GM12892 (cell line): ENCODE measurements around the gene GBE1.

Experiments
- DNase-seq: peaks from one replicate; pipeline ENCODE4 v3.0.0; 2011; ENCODE audit not compliant: insufficient read length
- FAIRE-seq: peaks from 2 replicates; lab custom pipeline; 2011; peaks lifted over from hg19 to GRCh38; lab: Jason Lieb, UNC
- POLR2A ChIP-seq: IDR thresholded peaks from 2 replicates; pipeline ENCODE4 v1.6.1; 2011; ENCODE audit warnings: low read depth, low read length, control low read depth
- POLR2AphosphoS5 ChIP-seq: IDR thresholded peaks from 2 replicates; pipeline ENCODE4 v1.6.1; 2011; ENCODE audit warnings: low read depth, low read length, control low read depth
- TAF1 ChIP-seq: IDR thresholded peaks from 2 replicates; pipeline ENCODE4 v1.6.1; 2011; ENCODE audit warnings: low read depth, mild to moderate bottlenecking, control low read depth, low read length, borderline replicate concordance

Gene GBE1

GRCh38 chr3:81544385-81544784, 217.1 kb downstream of the GBE1 start:
- TF ChIP-seq POLR2A, result no peak
- TF ChIP-seq POLR2AphosphoS5, result no peak
- no peak for TF ChIP-seq TAF1
- FAIRE-seq (no peak), DNase-seq (no peak)

- no peak for FAIRE-seq
- TF ChIP-seq TAF1 (no peak), POLR2AphosphoS5 (no peak), POLR2A (no peak)
- no peak for DNase-seq
These were observed 220.7 kb downstream of the GBE1 start for GRCh38 chr3:81540787-81541186.

DNA sequence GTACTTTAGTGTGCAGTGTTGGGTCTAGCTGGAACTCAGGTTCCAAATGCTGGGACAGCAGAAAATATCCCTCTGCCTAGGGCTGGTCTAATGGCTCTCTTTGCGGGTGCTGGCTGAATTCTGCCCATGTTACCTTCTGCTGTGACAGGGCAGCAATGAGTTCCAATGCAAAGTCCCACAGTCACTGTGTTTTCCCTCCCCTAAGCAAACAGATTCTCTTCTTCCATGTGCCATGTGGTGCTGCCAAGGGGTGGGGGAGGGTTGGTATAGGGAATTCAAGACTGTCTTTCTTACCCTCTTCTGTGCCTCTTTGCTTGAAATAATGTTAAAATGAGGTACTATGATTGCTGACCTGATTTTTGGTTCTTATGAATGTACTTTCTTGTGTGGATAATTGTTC, 229.6 kb downstream of the GBE1 start:
- TF ChIP-seq POLR2AphosphoS5, result no peak
- no peak for TF ChIP-seq POLR2A
- no peak for TF ChIP-seq TAF1
- no peak for DNase-seq
- FAIRE-seq, result no peak

GRCh38 chr3:81531263-81531662, 230.2 kb downstream of the GBE1 start:
- no peak for DNase-seq
- no peak for TF ChIP-seq POLR2AphosphoS5
- no peak for TF ChIP-seq POLR2A
- TF ChIP-seq TAF1, result no peak
- no peak for FAIRE-seq

GRCh38 chr3:81530180-81530939, 231.1 kb downstream of the GBE1 start:
- no peak for TF ChIP-seq POLR2A
- no peak for TF ChIP-seq POLR2AphosphoS5
- TF ChIP-seq TAF1, result no peak
- DNase-seq (no peak), FAIRE-seq (no peak)

GRCh38 chr3:81521855-81522254, 239.6 kb downstream of the GBE1 start:
- DNase-seq (no peak), FAIRE-seq (no peak)
- TF ChIP-seq POLR2AphosphoS5, result no peak
- no peak for TF ChIP-seq TAF1
- TF ChIP-seq POLR2A, result no peak

DNA sequence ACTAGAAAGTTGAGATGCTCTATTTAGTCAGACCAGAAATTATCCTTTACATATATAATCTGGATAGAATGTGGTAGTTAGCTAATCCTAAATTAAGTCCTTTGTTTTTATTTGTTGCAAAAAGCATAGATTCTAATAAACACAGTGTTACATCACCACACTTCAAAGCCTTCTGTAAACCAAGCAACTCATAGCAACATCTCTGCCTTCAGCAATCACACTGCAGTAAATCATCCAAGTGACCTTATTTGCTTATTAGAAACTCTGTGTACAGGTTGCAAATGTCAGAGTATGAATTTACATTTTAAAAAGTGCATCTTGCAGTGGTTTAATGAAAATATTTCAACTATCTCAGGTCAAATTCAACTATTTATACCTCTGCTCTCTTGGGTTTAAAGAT, 242.5 kb downstream of the GBE1 start:
- DNase-seq (no peak), FAIRE-seq (no peak)
- no peak for TF ChIP-seq POLR2A
- no peak for TF ChIP-seq POLR2AphosphoS5
- TF ChIP-seq TAF1, result no peak

DNA sequence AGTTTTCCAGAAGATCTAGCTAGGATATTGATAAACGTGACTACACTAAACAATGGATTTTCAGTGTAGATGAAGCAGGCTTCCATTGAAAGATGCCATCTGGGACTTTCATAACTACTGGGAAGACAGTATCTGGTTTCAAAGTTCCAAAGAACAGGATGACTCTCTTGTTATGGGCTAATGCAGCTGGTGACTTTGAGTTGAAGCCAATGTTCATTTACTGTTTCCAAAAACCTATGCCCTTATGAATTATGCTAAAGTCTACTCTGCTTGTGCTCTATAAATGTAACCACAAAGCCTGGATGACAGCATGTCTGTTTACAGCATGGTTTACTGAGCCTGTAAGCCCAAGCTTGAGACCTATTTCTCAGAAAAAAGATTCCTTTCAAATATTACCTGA, 245.4 kb downstream of the GBE1 start:
- FAIRE-seq, result no peak
- no peak for DNase-seq

GRCh38 chr3:81513591-81513990, 247.9 kb downstream of the GBE1 start:
- DNase-seq (no peak), FAIRE-seq (no peak)
- TF ChIP-seq TAF1, result no peak
- no peak for TF ChIP-seq POLR2A
- TF ChIP-seq POLR2AphosphoS5, result no peak

More for the DNA sequence above, 245.4 kb downstream of the GBE1 start:
- TF ChIP-seq POLR2A (no peak), TAF1 (no peak), POLR2AphosphoS5 (no peak)

DNA sequence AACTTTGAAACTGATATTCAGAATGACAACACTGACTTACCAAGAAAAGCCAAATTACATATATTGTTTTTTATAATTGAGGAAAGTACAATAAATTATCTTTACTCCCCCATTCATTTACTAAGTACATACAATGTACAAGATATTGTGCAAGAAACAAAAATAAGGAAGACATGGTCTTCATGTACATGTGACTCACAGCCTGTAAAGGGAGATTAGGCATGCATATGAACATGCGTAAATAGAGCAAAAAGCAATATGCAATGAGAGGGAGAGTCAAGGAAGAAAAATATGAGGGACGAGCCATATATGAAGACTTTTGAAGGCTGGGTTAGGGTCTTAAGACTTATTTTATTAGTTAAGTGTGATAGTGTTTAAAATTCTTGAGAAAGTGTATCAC, 258.4 kb downstream of the GBE1 start:
- DNase-seq (no peak), FAIRE-seq (no peak)
- no peak for TF ChIP-seq POLR2A

- DNase-seq, result no peak
- FAIRE-seq, result no peak
- TF ChIP-seq POLR2AphosphoS5 (no peak), POLR2A (no peak), TAF1 (no peak)
These were observed 259.2 kb downstream of the GBE1 start for GRCh38 chr3:81502236-81502635.

- TF ChIP-seq TAF1, result no peak
- no peak for TF ChIP-seq POLR2AphosphoS5
- TF ChIP-seq POLR2A, result no peak
- no peak for DNase-seq
- no peak for FAIRE-seq
These were observed 261.4 kb downstream of the GBE1 start for GRCh38 chr3:81500039-81500438.
